Measurements from ENCODE around the gene PRKCA.
"Not testable (repeated sequence)": the region's sequence is repeated elsewhere in the genome, so short reads cannot be mapped to it uniquely, and the experiment has no call there.

PRKCA gene

DNA sequence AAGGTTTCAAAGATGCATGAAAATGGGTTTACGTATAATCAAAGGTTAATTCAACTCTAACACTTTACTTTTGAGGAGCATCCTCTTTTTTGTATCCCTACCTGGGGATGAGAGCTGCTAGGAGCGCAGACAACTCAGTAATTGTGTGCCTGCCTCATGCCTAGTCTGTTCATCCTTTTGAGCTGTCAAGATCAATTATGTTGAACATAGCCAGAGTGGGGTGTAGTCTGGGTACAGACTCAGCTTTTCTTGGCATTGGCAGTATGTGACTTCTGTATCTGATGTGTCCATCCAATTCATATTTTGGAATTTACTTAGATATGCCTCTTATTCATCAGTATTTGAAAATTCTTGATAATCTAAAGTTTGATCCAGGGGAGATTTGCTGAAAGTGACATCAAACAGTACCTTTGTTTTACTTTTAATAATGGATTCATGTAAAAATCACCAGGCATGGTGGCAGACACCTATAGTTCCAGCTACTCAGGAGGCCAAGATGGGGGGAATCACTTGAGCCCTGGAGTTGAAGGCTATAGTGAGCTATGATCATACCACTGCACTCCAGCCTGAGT is 24.1 kb downstream of the PRKCA start:
- DNase-seq (ENCODE audit: low spot score): no peak

DNA sequence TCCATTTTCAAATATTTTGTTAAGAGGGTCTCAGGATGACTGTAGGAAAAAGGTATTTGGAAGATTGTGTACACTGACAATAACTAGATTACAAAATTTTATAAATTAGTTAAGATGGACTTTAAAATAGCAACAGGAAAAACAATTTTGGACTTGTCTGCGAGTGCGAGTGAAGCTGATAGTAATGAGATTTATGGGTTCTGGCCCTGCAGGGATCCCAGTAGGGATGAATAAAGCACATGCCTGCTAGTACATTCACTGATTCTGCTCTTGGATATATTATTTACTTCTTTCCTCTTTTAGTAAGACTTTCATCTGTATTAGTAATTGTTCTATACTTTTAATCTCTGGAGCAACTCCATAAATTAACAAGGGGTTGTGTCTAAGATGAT is 28.2 kb downstream of the PRKCA start:
- no peak for DNase-seq (ENCODE audit: low spot score)

DNA sequence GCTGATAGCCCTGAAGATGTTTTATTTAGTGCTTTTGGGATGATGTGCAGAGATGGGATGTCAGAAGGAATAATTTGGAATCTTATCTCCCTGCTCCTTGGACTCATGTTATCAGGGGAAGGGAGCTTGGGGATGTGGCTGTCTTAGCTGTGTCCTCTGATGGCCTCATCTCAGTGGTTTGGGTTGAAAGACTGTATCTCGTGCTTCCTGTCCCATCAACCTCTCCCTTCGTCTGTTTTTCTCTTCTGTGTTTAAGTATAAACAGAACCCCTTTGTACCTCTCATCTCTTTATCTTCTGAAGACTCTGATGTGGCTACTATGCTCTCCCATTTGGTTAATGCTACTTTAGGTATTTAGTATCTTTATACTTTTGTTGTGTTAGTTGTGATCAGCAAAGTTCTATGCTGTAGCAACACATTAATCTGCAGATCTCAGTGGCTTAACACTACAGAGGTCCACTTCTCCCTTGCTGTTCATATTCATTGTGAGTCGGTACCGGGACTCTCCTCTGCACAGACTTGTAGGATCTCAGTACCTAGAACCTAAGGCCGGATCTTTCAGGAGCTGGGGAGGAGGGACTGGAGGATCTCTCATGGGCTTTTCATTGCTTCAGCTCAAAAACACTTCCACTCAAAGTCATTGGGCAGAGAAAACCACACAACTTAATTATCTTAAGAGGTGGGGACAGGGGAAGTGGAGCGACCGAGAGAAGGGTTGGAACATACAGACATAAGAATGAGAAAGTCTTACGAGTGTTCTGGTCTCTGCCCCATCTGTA is 28.8 kb downstream of the PRKCA start:
- no peak for DNase-seq (ENCODE audit: low spot score)

DNA sequence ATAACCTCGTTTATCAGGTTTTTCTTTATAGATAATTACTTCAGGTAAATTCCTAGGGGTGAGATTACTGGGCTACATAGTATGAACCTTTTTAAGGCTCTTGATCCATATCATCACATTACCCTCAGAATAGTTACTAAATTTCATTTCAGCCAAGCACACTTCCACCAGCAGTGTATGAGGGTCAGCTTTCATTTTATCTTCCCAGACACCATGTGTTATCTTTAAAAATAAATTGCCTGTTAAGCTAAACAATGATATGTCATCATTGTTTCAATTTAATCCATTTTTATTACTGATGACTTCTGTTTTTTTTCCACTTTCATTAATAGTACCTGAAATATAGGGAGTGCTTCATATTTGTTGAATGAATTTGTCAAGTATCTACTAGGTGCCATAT is 33.4 kb downstream of the PRKCA start:
- DNase-seq (ENCODE audit: low spot score): no peak

DNA sequence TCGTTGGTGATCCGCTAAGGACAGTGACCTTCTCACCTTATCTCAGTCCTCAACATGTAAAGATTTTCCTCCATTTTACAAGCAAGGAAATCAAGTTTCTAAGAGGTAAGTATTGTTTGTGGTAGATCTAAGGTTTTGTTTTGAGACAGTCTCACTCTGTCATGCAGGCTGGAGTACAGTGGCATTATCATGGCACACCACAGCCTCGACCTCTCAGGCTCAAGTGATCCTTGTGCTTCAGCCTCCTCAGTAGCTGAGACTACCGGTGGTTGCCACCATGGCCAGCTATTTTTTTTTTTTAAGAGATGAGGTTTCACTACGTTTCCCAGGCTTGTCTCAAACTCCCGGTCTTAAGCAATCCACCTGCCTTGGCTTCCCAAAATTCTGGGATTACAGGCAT is 34.9 kb downstream of the PRKCA start:
- no peak for DNase-seq (ENCODE audit: low spot score)

DNA sequence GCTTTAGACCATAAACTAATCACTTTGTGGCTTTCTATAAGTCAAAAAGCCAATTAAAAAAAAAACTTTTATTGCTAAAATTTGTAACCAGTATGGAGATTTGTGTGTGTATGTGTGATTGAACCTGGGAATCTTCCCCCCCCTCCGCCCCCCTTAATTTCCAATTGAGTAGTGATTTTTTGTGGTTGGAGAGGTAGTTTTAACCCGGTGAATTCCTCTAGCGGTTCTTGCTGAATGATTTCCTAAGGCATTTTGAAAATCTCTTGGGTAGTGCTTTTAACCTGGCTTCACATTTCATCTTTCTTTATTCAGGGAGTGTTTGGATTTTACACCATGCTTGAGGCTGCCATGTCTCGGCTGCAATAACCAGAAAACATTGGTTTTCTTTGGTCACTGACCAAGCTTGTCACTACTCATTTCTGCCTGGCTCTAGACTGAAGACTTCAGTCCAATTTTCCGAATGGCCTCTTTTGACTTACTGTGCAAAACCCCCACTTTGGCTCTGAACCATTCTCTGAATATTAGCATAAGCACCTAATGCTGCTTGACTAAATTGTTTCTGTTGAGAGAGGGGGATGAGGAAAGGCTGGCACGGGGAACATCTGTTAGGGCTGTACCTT is 35.6 kb downstream of the PRKCA start:
- peak; percentile 26 for DNase-seq (ENCODE audit: low spot score)

DNA sequence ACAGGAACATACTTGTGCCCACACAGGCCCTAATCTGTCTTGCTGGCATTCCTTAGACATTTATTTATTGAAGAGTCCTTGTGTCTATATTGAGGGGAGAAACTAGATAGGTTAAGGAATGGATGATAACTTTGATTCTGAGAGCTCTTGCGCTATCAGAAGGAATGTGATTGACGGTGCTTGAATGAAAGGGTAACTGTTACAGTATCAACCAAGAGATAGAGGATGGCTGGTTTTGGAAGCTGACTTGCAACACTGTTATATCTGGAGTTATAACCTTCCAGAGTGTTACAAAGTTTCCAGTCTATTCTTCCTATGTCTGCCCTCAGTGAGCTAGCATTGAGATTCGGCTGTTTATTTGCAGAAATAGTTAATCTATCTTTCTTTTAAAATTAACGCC is 36.5 kb downstream of the PRKCA start:
- DNase-seq (ENCODE audit: low spot score): no peak

DNA sequence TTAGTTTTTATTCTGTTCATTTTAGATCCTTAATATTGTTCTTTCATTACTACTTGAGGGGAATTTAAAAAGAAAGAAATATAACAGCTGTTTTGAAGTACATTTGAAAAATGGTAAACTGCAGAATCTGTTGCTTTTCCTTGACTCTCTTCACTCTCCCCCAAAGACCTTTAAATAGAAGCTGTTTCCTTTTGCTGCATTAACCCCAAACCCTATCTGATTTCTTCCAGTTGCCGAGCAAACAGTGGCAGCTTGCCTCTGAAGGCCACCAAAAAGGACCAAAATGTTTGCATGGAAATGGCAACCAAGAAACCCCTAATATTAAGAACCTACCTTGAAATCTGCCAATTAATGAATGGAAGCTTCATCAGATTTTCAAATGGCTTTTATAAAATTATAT is 37.1 kb downstream of the PRKCA start:
- no peak for DNase-seq (ENCODE audit: low spot score)

DNA sequence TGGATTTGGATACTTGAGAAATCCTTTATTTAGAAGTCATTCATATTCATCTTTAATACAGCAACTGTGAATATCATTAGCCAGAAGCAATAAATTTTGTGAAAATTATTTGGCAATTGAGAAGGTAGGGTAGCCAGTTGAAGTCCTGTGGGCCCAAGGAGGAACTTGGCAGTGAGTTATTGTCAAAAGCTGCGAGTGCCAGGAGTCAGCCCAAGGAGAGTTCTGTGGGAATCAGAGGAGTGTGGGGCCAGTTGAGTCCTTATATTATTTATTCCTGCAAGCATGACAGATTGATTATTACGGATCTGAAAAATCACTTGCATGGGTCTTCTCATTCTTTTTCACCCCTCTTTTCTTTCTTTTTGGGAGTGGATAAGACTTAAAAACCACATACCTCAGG is 38.3 kb downstream of the PRKCA start:
- no peak for DNase-seq (ENCODE audit: low spot score)

DNA sequence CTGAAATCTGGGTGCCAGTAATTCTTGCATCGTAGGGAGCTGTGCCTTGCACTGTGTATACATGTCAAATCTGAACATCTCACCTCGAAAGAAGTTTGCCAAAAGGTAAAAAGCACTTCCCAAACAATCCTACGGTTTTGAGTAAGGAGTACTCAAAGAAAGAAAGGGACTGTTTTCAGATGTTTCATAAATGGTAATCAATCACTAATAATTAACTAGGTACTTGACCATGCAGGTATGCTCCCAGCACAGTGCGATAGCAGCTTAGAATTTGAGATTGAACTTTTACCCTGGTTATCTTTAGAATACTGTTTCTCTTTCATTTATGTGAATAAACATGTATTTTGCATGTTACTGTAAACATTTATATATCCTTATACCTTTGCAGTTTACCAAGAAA is 39.0 kb downstream of the PRKCA start:
- DNase-seq (ENCODE audit: low spot score): no peak

DNA sequence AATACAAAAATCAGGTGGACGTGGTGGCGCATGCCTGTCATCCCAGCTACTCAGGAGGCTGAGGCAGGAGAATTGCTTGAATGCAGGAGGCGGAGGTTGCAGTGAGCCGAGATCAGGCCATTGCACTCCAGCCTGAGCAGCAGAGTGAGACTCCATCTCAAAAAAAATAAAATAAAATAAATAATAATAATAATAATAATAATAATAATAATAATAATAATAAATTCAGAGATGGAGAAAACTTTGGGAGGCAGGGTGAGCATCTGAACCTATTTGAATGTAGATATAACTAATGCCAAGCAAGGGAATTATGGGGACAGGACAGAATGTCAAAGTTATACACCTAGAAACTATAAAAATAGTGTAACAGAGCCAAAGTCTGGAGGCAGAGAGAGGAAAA is 39.9 kb downstream of the PRKCA start:
- not testable (repeated sequence) for DNase-seq (ENCODE audit: low spot score)

DNA sequence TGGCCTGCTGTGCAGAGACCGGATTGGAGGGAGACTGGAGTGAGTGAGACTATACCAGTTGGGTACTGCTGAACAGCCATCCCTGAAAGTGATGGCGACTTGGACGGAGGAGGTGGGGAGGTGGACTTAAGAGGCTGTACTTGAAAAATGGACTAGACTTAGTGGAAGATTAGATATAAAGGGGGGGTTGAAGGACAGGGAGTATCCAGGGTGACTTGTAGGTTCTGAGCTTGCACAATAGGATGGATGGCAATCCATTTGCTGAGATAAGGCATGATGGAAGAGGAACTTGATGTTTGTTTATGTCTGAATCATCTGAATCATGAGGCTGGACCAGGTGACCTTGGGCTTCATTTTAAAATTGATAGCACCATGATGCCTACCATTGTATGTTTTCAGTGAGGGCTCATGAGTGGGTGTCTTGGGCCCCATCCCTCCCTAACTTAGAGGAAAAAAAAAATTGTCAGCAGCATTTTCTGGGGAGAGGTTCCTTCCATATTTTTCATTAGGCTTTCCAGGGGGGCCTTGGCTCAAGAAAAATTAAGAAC is 41.2 kb downstream of the PRKCA start:
- DNase-seq (ENCODE audit: low spot score): no peak

DNA sequence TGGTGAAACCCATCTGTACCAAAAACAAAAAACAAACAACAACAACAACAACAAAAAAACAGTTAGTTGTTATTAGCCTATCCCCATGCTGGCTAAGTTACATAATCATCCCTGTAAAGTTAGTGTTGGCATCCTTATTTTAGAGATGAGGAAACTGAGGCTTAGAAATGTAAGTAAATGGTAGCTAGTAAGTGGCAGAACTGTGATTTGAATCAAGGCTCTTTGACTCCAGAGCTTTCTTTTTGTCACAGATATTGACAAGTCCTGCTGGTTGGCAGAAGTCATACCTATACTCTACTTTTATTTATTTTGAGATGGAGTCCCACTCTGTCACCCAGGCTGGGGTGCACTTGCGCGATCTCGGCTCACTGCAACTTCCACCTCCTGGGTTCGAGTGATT is 42.1 kb downstream of the PRKCA start:
- no peak for DNase-seq (ENCODE audit: low spot score)

DNA sequence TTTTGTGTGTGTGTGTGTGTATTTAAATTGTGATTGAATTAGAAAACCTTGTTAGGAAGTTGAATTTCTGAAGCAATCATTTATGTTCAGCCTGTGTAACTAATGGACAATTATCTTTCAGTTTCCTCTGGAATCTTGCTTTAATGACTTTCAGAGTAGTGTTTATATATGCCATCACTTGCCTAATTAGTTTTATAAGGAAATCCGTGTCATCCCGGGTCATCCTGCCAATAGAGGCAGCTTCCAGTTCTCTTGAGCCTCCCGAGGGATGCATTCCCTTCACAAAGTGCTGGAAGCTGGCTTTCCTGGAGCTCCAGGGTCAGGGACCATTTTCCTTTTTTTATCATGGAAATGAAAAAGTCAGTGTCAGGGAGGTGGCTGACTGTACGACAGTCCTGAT is 42.9 kb downstream of the PRKCA start:
- DNase-seq (ENCODE audit: low spot score): no peak

DNA sequence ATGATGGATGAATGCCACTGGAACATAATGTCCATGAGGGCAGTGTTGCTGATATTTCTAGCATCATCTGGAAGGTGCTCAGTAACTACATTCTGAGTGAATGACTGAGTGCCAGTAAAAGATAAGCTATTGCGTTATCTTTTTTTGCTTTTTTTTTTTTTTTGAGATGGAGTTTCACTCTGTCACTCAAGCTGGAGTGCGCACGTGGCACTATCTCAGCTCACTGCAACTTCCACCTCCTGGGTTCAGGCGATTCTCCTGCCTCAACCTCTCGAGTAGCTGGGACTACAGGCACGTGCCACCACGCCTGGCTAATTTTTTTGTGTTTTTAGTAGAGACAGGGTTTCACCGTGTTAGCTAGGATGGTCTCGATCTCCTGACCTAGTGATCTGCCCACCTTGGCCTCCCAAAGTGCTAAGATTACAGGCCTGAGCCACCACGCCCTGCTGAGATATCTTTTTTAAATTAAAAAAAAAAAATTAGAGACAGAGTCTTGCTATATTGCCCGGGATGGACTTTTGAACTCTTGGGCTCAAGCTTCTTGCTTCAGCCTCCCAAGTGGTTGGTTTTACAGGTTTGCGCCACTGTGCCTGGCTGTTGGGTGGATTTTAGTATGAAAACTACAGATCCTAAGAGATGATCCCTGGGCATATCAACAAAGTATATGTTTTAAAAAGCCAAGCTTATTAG is 43.7 kb downstream of the PRKCA start:
- not testable (repeated sequence) for DNase-seq (ENCODE audit: low spot score)

DNA sequence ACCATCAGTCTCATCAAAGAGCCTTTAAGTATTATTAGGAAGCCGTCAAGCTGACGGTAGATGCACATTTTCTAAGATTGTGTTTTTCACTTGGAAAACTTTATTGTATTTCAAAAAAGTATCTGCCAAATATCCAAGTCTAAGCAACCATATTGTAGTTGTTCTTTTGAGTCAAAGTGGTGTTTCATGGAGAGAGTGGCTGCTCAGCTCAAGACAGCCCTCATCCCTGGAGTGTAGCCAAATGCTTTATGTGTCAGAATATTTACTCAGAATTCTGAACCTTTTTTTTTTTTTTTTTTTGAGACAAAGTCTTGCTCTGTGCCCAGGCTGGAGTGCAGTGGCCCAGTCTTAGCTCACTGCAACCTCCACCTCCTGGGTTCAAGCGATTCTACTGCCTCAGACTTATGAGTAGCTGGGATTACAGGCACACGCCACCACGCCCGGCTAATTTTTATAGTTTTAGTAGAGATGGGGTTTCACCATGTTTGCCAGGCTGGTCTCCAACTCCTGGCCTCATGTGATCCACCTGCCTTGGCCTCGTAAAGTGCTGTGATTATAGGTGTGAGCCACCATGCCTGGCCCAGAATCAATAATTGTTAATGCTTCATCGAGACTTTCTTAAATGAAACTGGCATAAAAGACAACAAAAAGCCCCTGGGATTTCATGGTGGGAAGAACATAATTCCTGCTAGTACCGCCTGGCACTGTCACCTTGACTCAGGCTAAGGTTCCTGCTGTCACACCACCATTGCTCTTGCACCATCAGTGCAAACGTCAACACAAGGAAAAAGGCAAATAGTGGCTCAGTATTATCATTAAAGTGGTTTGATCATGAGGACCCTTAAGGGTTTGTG is 45.5 kb downstream of the PRKCA start:
- no peak for DNase-seq (ENCODE audit: low spot score)

DNA sequence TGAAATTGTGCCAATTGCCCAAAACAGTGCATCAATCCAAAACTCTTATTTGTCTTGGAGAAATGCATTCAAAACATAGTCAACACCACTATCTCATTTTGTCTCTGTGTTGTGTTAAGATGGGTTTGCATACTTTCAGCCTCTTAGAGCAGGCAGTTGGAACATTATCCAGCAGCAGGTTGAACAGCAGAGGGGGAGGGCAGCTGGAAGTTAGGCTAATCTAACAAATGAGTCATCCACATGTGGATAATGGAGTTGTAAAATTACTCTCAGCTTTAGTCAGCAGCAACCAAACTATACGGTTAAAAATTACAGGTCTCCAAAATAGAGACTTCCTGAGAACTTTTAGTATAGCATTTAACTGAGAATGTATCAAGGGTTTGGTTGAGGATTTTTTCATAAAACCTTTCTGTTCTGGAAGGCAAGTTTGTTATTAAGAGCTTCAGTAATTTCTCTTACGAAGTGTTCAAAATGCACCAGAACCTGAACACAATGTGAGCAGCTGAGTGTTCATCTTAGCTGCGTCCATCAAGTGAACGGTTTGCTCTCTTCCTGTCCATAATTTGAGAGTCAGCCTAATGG is 46.3 kb downstream of the PRKCA start:
- no peak for DNase-seq (ENCODE audit: low spot score)

DNA sequence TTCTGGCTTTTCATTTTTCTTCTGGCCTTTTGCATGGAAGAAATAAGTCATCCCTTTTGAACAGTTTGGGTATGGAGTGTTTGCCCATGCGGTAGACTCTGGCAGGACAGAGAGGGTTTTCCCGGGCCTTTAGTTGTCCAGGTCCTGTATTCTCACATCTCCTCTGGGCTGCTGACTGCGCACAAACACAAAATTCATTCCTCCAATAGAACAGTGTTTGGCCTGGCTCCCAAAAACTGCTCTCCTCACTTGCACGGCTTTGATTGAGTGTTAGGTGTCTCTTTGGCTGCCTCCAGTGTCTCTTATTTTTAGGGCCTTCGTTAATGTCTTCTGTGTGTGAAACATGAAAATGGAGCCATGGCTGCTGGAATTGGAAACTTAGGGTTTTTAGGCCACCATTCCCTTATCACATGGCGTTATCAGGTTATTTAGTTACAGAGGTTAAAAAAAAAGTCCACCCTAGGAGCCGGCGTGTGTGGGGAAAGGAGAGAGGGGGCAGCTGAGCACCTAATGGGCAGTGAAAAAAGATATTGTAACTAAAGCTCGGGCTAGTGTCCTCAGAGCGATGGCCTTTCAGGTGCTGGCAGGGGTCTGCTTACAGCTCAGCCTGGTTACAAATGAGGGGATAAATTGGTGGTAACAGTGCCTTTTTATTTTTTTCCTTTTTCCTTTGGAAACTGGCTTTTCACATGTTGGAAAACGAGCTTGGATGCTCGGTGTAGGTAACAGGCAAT is 47.3 kb downstream of the PRKCA start:
- DNase-seq (ENCODE audit: low spot score): no peak

DNA sequence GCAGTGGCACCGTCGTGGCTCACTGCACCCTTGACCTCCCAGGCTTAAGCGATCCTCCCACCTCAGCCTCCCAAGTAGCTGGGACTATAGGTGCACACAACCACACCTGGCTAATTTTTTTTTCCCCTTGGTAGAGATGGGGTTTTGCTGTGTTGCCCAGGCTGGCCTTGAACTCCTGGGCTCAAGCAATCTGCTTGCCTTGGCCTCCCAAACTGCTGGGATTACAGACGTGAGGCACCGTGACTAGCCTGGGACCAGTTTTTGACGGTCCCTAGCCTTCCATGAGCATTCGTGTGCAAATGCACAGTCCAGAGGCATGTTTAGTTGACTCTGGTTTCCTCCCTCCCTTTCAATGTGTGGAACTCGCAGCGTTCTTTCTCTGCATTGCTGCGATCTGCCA is 48.2 kb downstream of the PRKCA start:
- not testable (repeated sequence) for DNase-seq (ENCODE audit: low spot score)

DNA sequence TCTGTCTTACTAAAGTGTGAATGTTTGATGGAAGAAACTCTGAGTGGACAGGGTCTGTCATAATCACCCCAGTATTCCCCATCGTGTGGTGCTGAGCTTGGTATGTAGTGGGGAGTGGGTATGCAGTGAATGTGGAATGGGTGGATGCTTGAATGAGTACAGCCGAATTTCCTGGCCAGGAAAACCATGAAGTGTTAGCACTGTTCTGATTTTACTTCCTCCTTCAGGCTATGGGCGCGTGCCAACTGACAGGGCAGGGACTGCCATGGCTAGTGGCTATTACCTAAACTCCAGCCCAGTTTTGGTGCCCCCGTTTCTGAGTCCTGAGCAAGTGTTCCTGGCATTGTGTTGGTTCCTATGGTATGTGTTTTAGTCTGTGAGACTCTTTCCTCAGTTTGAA is 48.6 kb downstream of the PRKCA start:
- peak; percentile 37 for DNase-seq (ENCODE audit: low spot score)

DNA sequence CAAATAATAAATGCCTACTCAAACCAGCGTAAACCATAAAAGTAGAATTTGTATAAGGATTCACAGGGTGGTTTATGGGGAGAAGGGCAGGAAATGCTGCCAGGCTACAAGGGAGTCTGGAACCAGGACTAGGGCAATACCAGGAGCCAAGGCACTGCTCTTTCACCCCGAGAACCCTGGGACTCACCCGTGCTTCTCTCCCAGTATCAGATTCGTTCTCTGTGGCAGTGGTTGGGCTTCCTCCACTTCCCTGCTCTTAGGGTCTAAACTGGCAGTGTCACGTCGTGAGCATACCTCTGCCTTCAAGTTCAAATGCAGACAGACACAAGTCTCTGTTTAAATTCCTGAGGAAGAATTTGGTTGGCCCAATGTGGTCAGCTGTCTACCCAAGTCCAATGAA is 49.3 kb downstream of the PRKCA start:
- DNase-seq (ENCODE audit: low spot score): no peak

Measured in globus pallidus (tissue), 1 donor.